ENCODE data around the gene OPRM1. TPM values are rescaled to one million over a fixed set of nuclear protein-coding genes. Genes with fewer than 3 reads are reported as not detected.
A peak's percentile ranks its signal among the peaks of the same experiment; 100 is the strongest.

The OPRM1 gene
- total RNA-seq, 3 donors from 2014 or later, result not detected

DNA sequence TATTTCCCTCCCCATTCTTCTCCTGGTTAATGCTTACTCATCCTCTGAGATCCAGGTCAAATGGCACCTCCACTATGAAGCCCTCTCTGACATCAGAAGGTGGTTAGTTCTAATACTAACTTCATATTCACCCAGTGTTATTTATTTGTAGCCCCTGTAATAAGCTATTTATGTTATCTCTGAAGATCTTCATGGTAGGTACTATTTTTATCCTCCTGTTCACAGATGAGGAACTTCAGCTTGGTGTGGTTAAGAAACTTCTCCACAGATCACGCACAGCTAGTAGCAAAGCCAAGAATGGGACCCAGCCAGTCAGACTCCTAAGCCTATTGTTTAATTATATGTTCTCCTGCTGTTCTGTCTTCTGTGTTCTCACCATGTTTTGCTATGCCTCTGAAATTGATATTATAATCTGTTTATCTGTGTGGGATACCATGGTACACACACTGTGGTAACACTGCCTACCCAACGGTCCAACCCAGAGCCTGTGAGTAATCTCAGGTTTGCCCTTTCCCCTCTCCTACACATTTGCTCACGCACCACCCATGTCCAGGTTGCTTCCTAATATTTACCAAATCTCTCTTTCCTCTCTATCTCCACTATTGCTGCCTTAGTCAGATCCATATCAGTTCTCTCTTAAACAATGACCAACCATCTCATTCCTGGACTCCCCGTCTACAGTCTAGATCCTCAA lies 219.2 kb downstream of the OPRM1 start:
- peaks cover 27% of the 10 kb centered on the region for H3K4me1 Mint-ChIP-seq (ENCODE audit: low read depth)
- ATAC-seq (peak; percentile 18 to 30), DNase-seq (no peak)
- peaks cover 20% of the 10 kb centered on the region for H3K9me3 Mint-ChIP-seq
- peaks cover 5% of the 10 kb centered on the region for H3K36me3 Mint-ChIP-seq (ENCODE audit: insufficient read depth)
- no peaks in the 10 kb centered on the region for H3K27me3 Mint-ChIP-seq (ENCODE audit: low read depth)
- H3K4me3 Mint-ChIP-seq, result no peak overlapping the region

DNA sequence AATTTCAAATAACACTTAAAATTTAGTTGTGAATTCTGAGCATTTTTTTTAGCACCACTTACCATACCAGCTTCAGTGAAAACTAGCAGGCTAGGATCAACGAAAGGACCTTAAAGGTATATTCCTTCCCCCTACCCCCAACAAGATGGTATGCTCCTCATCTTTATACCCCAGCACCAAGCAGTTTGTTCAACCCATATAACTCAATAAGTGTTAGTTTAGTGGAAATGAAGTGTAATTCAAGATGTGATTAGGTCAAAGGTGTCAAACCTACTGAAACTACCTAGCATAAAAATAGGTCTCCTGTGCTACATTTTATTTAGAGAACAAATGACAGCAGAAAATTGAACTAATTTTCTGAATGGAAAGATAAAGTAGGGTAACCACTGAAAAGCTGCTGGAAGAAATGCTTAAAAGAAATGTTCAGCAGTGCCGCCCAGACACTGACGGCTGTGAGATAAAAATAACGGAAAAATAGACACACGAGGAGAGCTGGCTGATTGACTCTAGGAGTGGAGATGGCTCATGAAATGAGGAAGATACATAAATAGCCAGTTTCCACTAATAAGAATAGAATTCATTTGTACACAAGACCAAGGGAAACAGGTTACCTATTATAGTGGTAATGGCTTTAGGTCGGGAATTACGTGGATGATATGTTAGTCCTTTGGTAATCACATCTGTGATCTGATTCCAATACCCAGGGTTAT lies 222.8 kb downstream of the OPRM1 start:
- no peak for DNase-seq
- Mint-ChIP-seq H3K4me1 (ENCODE audit: low read depth) (peaks cover 32% of the 10 kb centered on the region), H3K9me3 (no peaks in the 10 kb centered on the region), H3K27me3 (ENCODE audit: low read depth) (no peaks in the 10 kb centered on the region), H3K4me3 (no peak overlapping the region), H3K36me3 (ENCODE audit: insufficient read depth) (no peaks in the 10 kb centered on the region)
- ATAC-seq, result no peak

GRCh38 chr6:154266560-154267099 lies 227.6 kb downstream of the OPRM1 start:
- no peaks in the 10 kb centered on the region for H3K36me3 Mint-ChIP-seq (ENCODE audit: insufficient read depth)
- ATAC-seq (peak; percentile 77 to 82), DNase-seq (no peak)
- H3K9me3 Mint-ChIP-seq, result no peaks in the 10 kb centered on the region
- H3K4me3 Mint-ChIP-seq, result no peak overlapping the region
- H3K27me3 Mint-ChIP-seq (ENCODE audit: low read depth), result no peaks in the 10 kb centered on the region
- peaks cover 30% of the 10 kb centered on the region for H3K4me1 Mint-ChIP-seq (ENCODE audit: low read depth)

GRCh38 chr6:154267508-154268106 lies 228.6 kb downstream of the OPRM1 start:
- Mint-ChIP-seq H3K9me3 (no peaks in the 10 kb centered on the region), H3K27me3 (ENCODE audit: low read depth) (no peaks in the 10 kb centered on the region), H3K4me1 (ENCODE audit: low read depth) (peaks cover 25% of the 10 kb centered on the region), H3K4me3 (no peak overlapping the region), H3K36me3 (ENCODE audit: insufficient read depth) (no peaks in the 10 kb centered on the region)
- peak in 1 of 2 donors; percentile 51 for ATAC-seq
- no peak for DNase-seq

- ATAC-seq (no peak), DNase-seq (no peak)
- Mint-ChIP-seq H3K27me3 (ENCODE audit: low read depth) (no peaks in the 10 kb centered on the region), H3K9me3 (no peaks in the 10 kb centered on the region), H3K4me1 (ENCODE audit: low read depth) (peaks cover 25% of the 10 kb centered on the region), H3K36me3 (ENCODE audit: insufficient read depth) (no peaks in the 10 kb centered on the region), H3K4me3 (no peak overlapping the region)
Measured at GRCh38 chr6:154268486-154268885, 229.4 kb downstream of the OPRM1 start.

DNA sequence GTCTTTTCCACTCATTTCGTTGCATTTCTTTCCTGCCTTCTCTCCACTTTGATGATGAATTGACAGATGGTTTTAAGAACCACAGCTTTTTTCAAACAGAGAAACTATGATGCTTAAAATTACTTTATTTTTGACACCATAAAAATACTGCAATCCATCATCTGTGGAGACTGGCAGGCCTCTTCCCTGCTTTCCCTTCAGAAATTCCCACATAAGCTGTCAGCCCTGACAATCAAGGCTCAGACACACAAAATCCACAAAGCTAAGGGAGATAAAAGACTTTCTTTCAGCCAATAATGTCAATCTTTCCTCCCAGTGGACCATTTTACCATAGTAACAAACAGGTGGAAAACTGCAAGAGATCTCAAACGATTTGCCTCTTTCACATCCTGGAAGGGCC lies 235.1 kb downstream of the OPRM1 start:
- H3K36me3 Mint-ChIP-seq (ENCODE audit: insufficient read depth), result no peaks in the 10 kb centered on the region
- no peaks in the 10 kb centered on the region for H3K27me3 Mint-ChIP-seq (ENCODE audit: low read depth)
- no peak for DNase-seq
- ATAC-seq, result no peak
- H3K9me3 Mint-ChIP-seq, result no peaks in the 10 kb centered on the region
- no peak overlapping the region for H3K4me3 Mint-ChIP-seq
- peaks cover 36% of the 10 kb centered on the region for H3K4me1 Mint-ChIP-seq (ENCODE audit: low read depth)

DNA sequence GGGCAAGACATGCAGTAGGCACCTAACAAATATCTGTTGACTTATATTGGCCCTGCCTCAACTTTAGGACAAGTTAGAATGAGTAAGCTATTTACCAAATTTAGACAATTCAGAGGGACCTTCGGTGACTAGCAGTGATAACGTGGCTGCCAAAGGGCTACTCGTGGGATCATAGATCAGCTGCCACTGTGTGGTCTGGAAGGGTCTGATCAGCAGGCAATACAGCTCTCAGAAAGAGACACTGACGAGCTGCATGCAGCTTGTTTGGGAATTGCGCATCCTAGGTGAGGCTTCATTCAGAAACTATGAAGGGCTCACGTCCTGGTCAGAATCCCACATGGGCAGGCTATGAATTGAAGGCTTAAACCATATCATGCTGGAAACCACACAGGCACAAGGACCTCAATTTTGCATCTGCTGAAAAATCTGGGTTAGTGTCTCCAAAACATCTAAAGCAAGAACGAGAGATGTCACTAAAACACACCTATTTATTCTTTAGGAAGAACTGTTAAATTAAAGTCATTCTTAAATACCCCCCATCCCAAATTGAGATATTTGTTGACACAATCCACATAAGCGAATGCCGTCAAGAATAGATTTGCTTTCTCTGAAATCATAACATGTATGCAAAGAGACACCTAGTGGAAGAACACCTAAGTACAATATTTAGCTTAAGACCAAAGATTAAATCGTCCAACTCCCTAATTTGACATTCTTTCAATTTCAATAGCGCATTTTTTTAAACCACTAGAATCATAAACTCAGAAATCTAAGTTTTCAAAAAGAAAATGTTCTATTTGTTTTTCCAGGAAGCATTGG lies 238.0 kb downstream of the OPRM1 start:
- H3K4me3 Mint-ChIP-seq, result peak overlapping the region; percentile 68
- H3K36me3 Mint-ChIP-seq (ENCODE audit: insufficient read depth), result no peaks in the 10 kb centered on the region
- no peaks in the 10 kb centered on the region for H3K9me3 Mint-ChIP-seq
- H3K27me3 Mint-ChIP-seq (ENCODE audit: low read depth), result no peaks in the 10 kb centered on the region
- peak; percentile 62 to 73 for ATAC-seq
- DNase-seq, result no peak
- H3K4me1 Mint-ChIP-seq (ENCODE audit: low read depth), result peaks cover 36% of the 10 kb centered on the region

GRCh38 chr6:154277629-154278017 lies 238.6 kb downstream of the OPRM1 start:
- Mint-ChIP-seq H3K4me3 (peak overlapping the region; percentile 68), H3K4me1 (ENCODE audit: low read depth) (peaks cover 36% of the 10 kb centered on the region), H3K36me3 (ENCODE audit: insufficient read depth) (no peaks in the 10 kb centered on the region), H3K9me3 (no peaks in the 10 kb centered on the region), H3K27me3 (ENCODE audit: low read depth) (no peaks in the 10 kb centered on the region)
- peak; percentile 14 for DNase-seq
- ATAC-seq, result peak; percentile 53 to 60

DNA sequence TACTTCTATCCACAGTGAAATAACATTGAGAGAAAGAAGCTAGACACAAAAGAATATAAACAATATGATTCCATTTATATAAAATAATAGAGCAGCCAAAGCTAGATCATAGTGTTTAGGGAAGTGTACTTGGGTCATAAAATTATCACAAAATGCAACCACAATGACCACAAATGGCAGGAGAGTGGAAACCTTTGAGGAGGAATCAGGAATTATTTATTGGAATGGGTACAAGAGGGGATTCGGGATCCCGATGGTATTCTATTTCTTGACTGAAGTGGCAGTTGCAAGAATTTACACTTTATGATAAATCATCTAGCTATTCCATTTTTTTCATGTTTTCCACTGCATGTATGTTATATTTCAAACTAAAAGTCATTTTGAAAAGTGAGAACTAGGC lies 241.5 kb downstream of the OPRM1 start:
- no peaks in the 10 kb centered on the region for H3K27me3 Mint-ChIP-seq (ENCODE audit: low read depth)
- no peak overlapping the region for H3K4me3 Mint-ChIP-seq
- H3K9me3 Mint-ChIP-seq, result no peaks in the 10 kb centered on the region
- DNase-seq (no peak), ATAC-seq (no peak)
- peaks cover 26% of the 10 kb centered on the region for H3K4me1 Mint-ChIP-seq (ENCODE audit: low read depth)
- no peaks in the 10 kb centered on the region for H3K36me3 Mint-ChIP-seq (ENCODE audit: insufficient read depth)

DNA sequence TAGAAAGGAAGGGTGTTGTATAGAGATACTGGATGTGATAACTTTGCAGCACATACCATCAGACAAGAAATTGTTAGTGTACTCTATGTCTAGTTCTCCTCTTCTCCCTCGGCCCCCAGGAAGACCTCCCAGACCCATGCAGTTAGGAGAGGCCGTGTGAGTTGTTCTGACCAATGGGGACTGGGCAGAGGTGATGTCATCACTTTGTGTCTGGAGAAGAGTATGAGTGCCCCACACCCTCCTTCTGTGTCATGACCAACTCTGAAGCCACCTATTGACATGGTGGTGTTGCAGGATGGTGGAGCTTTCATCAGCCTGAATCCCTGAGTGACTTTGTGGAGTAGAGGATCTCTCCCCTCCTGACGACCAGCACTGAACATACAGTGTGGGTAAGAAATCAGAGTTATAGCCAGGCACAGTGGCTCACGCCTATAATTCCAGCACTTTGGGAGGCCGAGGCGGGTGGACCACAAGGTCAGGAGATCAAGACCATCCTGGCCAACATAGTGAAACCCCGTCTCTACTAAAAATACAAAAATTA lies 245.3 kb downstream of the OPRM1 start:
- no peak for ATAC-seq

DNA sequence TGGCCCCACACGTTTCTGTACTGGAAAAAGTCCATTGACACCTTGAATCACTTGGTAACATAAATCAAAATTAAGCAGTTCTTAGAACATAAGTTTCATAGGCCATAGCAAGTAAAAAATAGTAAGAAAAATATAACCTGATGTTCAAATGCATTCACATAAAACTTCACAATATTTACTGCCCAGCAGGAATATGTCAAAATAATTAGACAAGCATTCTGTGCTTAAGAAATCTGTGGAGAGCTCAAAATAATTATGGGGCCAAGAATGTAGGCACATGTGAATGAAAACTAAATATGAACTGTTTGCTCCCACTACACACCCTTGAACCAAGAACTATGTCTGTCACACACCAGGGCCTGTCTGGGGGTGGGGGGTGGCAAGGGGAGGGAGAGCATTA lies 246.8 kb downstream of the OPRM1 start:
- Mint-ChIP-seq H3K9me3 (no peaks in the 10 kb centered on the region), H3K36me3 (ENCODE audit: insufficient read depth) (no peaks in the 10 kb centered on the region), H3K27me3 (ENCODE audit: low read depth) (no peaks in the 10 kb centered on the region), H3K4me1 (ENCODE audit: low read depth) (peaks cover 2% of the 10 kb centered on the region), H3K4me3 (no peak overlapping the region)
- DNase-seq (no peak), ATAC-seq (no peak)

More for the DNA sequence above, 245.3 kb downstream of the OPRM1 start:
- no peaks in the 10 kb centered on the region for H3K27me3 Mint-ChIP-seq (ENCODE audit: low read depth)
- H3K36me3 Mint-ChIP-seq (ENCODE audit: insufficient read depth), result no peaks in the 10 kb centered on the region
- no peak for DNase-seq
- H3K9me3 Mint-ChIP-seq, result no peaks in the 10 kb centered on the region
- no peak overlapping the region for H3K4me3 Mint-ChIP-seq
- H3K4me1 Mint-ChIP-seq (ENCODE audit: low read depth), result peaks cover 2% of the 10 kb centered on the region

GRCh38 chr6:154289818-154290508 lies 250.9 kb downstream of the OPRM1 start:
- Mint-ChIP-seq H3K27me3 (ENCODE audit: low read depth) (no peaks in the 10 kb centered on the region), H3K36me3 (ENCODE audit: insufficient read depth) (no peaks in the 10 kb centered on the region), H3K4me1 (ENCODE audit: low read depth) (peaks cover 2% of the 10 kb centered on the region), H3K9me3 (no peaks in the 10 kb centered on the region), H3K4me3 (no peak overlapping the region)
- DNase-seq, result no peak
- no peak for ATAC-seq

GRCh38 chr6:154292066-154292465 lies 253.0 kb downstream of the OPRM1 start:
- H3K27me3 Mint-ChIP-seq (ENCODE audit: low read depth), result no peaks in the 10 kb centered on the region
- no peaks in the 10 kb centered on the region for H3K4me1 Mint-ChIP-seq (ENCODE audit: low read depth)
- DNase-seq (no peak), ATAC-seq (no peak)
- H3K36me3 Mint-ChIP-seq (ENCODE audit: insufficient read depth), result no peaks in the 10 kb centered on the region
- H3K9me3 Mint-ChIP-seq, result no peaks in the 10 kb centered on the region
- H3K4me3 Mint-ChIP-seq, result no peak overlapping the region
